Naive B cell (primary cell): Measurements from ENCODE around the gene INPP5F. TPM values are rescaled to one million over a fixed set of nuclear protein-coding genes. Genes with fewer than 3 reads are reported as not detected.
"Not testable (repeated sequence)": the region's sequence is repeated elsewhere in the genome, so short reads cannot be mapped to it uniquely, and the experiment has no call there.

Experiments
- ATAC-seq, 2 donors: fragments of 150-1000 bp; cut with Tn5 transposase; 2 replicates each; pipeline ENCODE4 v1.10.0; 2021; ENCODE audit warnings: low read depth in 2 of 2, mild to moderate bottlenecking in 2 of 2, moderate library complexity in 2 of 2
- DNase-seq: peaks from one replicate; pipeline ENCODE4 v3.0.0; 2022
- H3K27ac Mint-ChIP-seq, 6 donors: one replicate each; pipeline ENCODE4 v1.8.0; 2020 to 2022; ENCODE audit warnings: mild to moderate bottlenecking in 6 of 6, mixed read lengths in 6 of 6, moderate library complexity in 5 of 6, inconsistent platforms in 2 of 6
- H3K27me3 Mint-ChIP-seq, 3 donors: one replicate each; pipeline ENCODE4 v1.8.0; 2021 to 2022; ENCODE audit warnings: mixed read lengths in 3 of 3, mild to moderate bottlenecking in 1 of 3
- H3K36me3 Mint-ChIP-seq, 2 donors: one replicate each; pipeline ENCODE4 v1.8.0; 2020 to 2022; ENCODE audit warnings: mixed read lengths in 2 of 2, inconsistent platforms in 1 of 2, mild to moderate bottlenecking in 1 of 2
- H3K4me1 Mint-ChIP-seq, 3 donors: one replicate each; pipeline ENCODE4 v1.8.0; 2020 to 2022; ENCODE audit warnings: mixed read lengths in 3 of 3, inconsistent platforms in 1 of 3, mild to moderate bottlenecking in 1 of 3, moderate library complexity in 1 of 3
- H3K4me3 Mint-ChIP-seq, 8 donors: one replicate each; pipeline ENCODE4 v1.8.0; 2020 to 2022; ENCODE audit warnings: mild to moderate bottlenecking in 8 of 8, mixed read lengths in 8 of 8, moderate library complexity in 8 of 8, inconsistent platforms in 2 of 8
- H3K9me3 Mint-ChIP-seq, 7 donors: one replicate each; pipeline ENCODE4 v1.8.0; 2020 to 2022; ENCODE audit warnings: mixed read lengths in 7 of 7, mild to moderate bottlenecking in 5 of 7, inconsistent platforms in 2 of 7, moderate library complexity in 1 of 7
- polyA plus RNA-seq, 6 donors: library from polyadenylated mRNA; unstranded; fragments of 300-500 nt; fragmentation: Illumina TruSeq; gene quantifications; one replicate each; pipeline ENCODE4 v1.2.3, GENCODE V29; 2021; ENCODE audit warnings: low read depth in 6 of 6

INPP5F gene
- polyA plus RNA-seq, 6 donors from 2014 or later, result 13.0 to 27.1 (median 19.3) TPM

DNA sequence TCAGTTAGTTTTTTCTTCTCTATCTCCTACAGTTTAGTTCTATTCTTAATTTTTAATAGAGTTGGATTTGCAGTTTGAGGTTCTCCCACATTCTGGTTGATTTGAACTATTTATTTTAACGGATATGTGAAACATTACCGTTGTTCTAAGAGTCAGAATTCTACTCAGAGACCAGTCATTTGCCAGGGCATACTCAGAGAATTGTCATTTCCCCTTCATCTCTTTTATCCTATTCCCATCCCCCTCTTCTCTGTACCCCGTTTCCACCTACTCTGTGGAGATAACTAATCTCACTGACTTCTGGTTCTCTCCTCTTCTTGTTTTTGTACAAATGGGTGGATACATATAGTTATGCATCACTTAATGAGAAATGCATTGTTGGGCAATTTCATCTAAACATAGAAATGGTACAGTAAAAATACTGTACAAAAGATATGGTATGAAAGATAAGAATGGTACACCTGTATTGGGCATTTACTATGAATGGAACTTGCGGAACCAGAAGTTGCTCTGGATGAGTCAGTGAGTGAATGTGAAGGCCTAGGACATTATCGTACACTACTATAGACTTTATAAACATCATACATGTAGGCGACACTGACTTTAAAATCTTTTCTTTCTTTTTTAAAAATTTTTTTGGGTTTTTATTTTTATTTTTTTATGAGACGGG is 53.1 kb downstream of the INPP5F start:
- Mint-ChIP-seq H3K9me3 (peaks cover 0 to 2% (median 0%) of the 10 kb centered on the region in 7 donors), H3K36me3 (peaks cover 0 to 10% of the 10 kb centered on the region in 2 donors), H3K27ac (peak overlapping the region in 1 of 6 donors; percentile 14), H3K4me1 (peaks cover 11 to 44% (median 23%) of the 10 kb centered on the region in 3 donors), H3K27me3 (no peaks in the 10 kb centered on the region), H3K4me3 (no peak overlapping the region)
- DNase-seq (no peak), ATAC-seq (no peak)

DNA sequence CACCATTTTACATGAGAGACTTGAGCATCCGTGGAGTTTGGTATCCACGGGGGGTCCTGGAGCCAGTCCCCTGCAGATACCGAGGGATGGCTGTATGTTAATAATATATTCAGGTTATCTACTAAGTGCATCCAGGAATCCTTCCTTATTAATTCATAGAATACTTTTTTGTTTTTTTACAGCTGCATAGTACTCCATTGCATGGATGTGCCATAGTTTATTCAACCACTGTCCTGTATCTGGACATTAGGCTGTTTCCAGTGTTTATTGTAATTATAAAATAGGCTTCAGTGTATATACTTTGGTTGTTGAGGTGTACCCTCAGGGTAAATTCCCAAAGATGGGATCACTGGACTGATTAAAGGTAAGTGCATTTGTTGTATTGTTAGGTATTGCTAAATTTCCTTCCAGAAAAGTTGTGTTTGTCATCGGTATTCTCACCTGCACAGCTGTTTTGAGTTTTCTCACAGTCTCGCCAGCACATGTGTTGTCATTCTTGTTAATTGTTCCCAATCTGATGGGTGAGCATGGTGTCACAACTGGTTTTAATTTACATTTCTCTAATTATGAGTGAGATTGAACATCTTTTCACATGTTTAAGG is 55.1 kb downstream of the INPP5F start:
- peak overlapping the region in 3 of 6 donors; percentile 3 to 74 (median 30) for H3K27ac Mint-ChIP-seq
- H3K9me3 Mint-ChIP-seq, result peaks cover 0 to 2% (median 0%) of the 10 kb centered on the region in 7 donors
- ATAC-seq, result no peak
- no peak for DNase-seq
- H3K36me3 Mint-ChIP-seq, result peaks cover 0 to 10% of the 10 kb centered on the region in 2 donors
- H3K4me3 Mint-ChIP-seq, result no peak overlapping the region
- H3K4me1 Mint-ChIP-seq, result peaks cover 22 to 56% (median 40%) of the 10 kb centered on the region in 3 donors
- H3K27me3 Mint-ChIP-seq, result no peaks in the 10 kb centered on the region

DNA sequence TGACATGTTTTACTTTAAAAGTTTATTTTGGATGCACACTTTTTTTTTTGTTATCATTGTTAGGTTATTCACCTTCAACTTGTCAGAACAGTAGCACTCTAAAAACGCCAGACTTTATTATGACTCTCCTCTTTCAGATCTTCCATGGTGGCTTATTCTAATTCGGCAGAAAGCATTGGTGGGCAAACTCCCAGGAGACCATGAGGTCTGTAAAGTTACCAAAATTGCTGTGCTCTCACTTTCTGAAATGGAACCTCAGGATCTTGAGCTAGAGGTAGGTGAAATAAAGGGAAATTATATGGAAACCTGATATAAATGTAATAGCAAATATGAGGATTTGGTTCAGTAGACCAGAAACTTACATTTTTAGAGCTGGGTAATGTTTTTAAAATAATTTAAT is 55.6 kb downstream of the INPP5F start:
- peak overlapping the region in 3 of 6 donors; percentile 3 to 74 (median 30) for H3K27ac Mint-ChIP-seq
- ATAC-seq, result no peak
- H3K4me1 Mint-ChIP-seq, result peaks cover 22 to 60% (median 40%) of the 10 kb centered on the region in 3 donors
- H3K27me3 Mint-ChIP-seq, result no peaks in the 10 kb centered on the region
- H3K36me3 Mint-ChIP-seq, result peaks cover 0 to 10% of the 10 kb centered on the region in 2 donors
- H3K9me3 Mint-ChIP-seq, result peaks cover 0 to 2% (median 0%) of the 10 kb centered on the region in 7 donors
- no peak overlapping the region for H3K4me3 Mint-ChIP-seq
- DNase-seq, result no peak

DNA sequence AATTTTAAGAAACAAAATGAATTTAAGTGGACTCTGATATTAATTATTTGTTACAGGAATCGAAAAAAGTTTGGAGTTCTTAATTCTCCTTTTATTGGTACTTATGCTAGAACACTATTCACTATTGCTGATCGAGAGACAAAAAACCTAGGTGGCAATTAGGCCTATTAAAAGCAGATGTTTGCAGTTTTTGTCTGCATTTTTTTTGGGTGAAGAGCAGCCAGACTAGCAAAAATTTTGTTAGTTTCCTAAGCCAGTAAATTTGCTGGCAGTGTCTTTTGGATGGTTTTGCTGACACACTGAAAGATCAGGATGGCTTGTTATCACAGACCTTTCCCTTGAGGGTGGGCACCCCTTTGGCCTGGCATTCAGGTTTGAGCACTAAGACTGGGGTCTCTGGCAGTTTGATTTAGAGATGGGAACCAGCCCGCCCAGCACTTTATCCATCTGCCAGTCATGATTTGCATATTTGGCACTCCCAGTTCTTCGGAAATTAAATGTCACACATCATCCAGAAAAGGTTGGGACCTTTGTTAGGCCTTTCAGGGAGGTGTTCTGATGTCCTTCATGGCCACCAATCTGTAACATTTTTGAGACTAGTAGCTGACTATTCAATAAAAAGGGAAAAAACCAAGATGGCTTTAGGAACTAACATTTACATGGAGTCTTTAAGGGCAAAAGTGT is 57.3 kb downstream of the INPP5F start:
- peaks cover 30 to 76% (median 46%) of the 10 kb centered on the region in 3 donors for H3K4me1 Mint-ChIP-seq
- H3K9me3 Mint-ChIP-seq, result peaks cover 0 to 2% (median 0%) of the 10 kb centered on the region in 7 donors
- H3K27me3 Mint-ChIP-seq, result no peaks in the 10 kb centered on the region
- peak overlapping the region; percentile 57 to 91 (median 79) for H3K4me3 Mint-ChIP-seq
- DNase-seq (no peak), ATAC-seq (no peak)
- peak overlapping the region; percentile 58 to 97 (median 82) for H3K27ac Mint-ChIP-seq
- H3K36me3 Mint-ChIP-seq, result peaks cover 0 to 14% of the 10 kb centered on the region in 2 donors

DNA sequence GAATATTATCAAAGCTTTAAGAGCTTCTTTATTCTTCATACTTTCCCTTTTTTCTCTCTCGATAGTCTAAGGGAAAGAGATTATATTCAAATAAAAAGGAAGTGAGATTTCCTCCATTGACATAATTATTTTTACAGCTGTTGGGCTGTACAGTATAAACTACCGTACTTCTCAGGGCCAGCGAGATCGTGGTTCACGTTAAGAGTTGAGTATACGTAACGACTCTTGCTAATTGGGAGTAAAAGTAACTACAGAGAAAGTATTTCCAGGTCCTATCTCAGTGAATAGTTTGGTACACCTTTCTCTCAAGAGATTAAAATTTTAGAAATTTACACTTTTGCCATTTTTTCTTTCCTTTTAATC is 57.8 kb downstream of the INPP5F start:
- Mint-ChIP-seq H3K27ac (peak overlapping the region; percentile 58 to 97 (median 82)), H3K9me3 (peaks cover 0 to 2% (median 0%) of the 10 kb centered on the region in 7 donors), H3K36me3 (peaks cover 0 to 16% of the 10 kb centered on the region in 2 donors), H3K4me1 (peaks cover 31 to 74% (median 42%) of the 10 kb centered on the region in 3 donors), H3K4me3 (peak overlapping the region; percentile 57 to 91 (median 79)), H3K27me3 (no peaks in the 10 kb centered on the region)
- DNase-seq (peak; percentile 39), ATAC-seq (peak; percentile 82 to 86)

DNA sequence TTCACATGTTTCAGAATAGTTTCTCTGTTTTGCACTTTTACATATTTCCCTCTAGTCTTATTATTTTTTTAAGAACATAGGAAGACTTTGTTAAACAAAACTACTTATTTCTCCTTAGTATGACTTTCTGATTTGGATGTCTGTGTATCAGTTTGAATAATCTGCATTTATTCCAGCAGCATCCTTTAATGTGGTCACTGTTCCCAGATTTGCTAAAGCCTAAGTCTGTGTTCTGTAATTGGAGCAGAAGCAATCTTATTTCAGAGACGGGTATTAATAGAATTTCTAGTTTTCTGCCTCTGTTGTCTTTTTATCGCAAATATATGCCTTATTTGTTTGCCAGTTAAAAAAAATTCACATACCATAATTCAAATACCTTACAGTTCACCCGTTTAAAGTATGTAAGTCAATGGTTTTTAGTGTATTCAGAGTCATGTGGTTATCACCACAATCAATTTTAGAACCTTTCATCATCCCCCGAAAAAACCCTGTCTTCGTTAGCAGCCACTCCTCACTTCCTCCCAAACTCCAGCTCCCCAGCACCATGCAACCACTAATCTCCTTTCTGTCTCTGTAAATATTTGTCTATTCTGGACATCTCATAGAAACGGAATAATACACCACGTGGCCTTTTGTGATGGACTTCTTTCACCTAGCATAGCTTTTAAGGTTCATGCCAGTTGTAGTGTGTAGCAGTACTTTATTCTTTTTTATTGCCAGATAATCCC is 58.7 kb downstream of the INPP5F start:
- no peaks in the 10 kb centered on the region for H3K27me3 Mint-ChIP-seq
- H3K36me3 Mint-ChIP-seq, result peaks cover 0 to 16% of the 10 kb centered on the region in 2 donors
- peak overlapping the region in 5 of 6 donors; percentile 49 to 94 (median 74) for H3K27ac Mint-ChIP-seq
- DNase-seq, result peak; percentile 34
- ATAC-seq, result peak; percentile 69
- H3K4me1 Mint-ChIP-seq, result peaks cover 28 to 72% (median 39%) of the 10 kb centered on the region in 3 donors
- peak overlapping the region; percentile 13 to 87 (median 56) for H3K4me3 Mint-ChIP-seq
- H3K9me3 Mint-ChIP-seq, result peaks cover 0 to 2% (median 0%) of the 10 kb centered on the region in 7 donors

DNA sequence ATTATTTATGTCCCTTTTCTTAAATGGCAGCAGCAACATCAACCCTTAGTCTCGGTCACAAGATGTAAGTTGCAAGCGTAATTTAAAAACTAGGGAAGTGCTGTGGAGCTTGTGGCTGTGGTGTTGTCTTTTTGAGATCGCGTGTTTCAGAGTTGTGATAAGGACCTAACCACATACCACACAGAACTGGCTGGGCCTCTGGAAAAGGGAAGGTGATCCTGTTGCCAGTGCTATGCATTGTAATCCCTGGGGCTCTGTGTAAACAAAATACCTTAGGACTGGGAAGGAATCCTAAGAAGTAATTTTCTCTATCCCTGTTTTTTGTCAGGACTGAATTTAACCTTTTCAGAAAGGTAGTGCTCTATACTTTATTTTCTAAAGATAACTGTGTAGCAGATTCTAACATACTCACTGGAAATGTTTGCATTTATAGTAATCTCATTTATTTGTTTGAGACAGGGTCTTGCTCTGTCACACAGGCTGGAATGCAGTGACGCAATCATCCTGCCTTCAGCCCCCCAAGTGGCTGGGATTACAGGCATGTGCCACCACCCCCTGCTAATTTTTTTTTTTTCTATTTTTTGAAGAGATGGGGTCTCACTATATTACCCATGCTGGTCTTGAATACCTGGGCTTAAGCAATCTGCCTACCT is 60.4 kb downstream of the INPP5F start:
- peak overlapping the region in 1 of 8 donors; percentile 30 for H3K4me3 Mint-ChIP-seq
- H3K27me3 Mint-ChIP-seq, result no peaks in the 10 kb centered on the region
- peaks cover 3 to 13% of the 10 kb centered on the region in 2 donors for H3K36me3 Mint-ChIP-seq
- H3K27ac Mint-ChIP-seq, result peak overlapping the region in 3 of 6 donors; percentile 33 to 70 (median 39)
- H3K4me1 Mint-ChIP-seq, result peaks cover 32 to 76% (median 41%) of the 10 kb centered on the region in 3 donors
- ATAC-seq, result no peak
- peaks cover 0 to 1% (median 0%) of the 10 kb centered on the region in 7 donors for H3K9me3 Mint-ChIP-seq
- no peak for DNase-seq

DNA sequence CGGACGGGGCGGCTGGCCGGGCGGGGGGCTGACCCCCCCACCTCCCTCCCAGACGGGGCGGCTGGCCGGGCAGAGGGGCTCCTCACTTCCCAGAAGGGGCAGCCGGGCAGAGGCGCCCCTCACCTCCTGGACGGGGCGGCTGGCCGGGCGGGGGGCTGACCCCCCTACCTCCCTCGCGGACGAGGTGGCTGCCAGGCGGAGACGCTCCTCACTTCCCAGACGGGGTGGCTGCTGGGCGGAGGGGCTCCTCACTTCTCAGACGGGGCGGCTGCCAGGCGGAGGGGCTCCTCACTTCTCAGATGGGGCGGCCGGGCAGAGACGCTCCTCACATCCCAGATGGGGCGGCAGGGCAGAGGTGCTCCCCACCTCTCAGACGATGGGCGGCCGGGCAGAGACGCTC is 69.3 kb downstream of the INPP5F start:
- ATAC-seq, DNase-seq: not testable (repeated sequence)

DNA sequence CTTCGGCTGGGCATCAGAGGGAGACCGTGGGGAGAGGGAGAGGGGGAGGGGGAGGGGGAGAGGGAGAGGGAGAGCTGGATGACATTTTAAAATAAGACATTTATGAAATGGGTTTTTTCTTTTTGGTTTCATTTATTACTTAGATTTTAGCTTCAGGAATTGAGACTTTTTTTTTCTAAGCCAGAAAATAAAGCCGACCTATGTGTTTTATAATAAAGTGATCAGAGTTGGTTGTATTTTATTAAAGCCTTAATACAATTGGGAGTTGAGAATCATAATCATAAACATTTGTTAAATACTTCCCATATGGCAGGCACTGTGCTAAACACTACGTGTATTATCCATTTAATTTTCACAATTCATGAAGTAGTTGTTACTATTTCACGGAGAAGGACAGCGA is 70.2 kb downstream of the INPP5F start:
- Mint-ChIP-seq H3K27ac (no peak overlapping the region), H3K4me3 (no peak overlapping the region), H3K27me3 (no peaks in the 10 kb centered on the region), H3K9me3 (no peaks in the 10 kb centered on the region), H3K4me1 (peaks cover 0 to 3% (median 2%) of the 10 kb centered on the region in 3 donors), H3K36me3 (peaks cover 21% of the 10 kb centered on the region in 2 donors)
- no peak for DNase-seq
- no peak for ATAC-seq

More for the DNA sequence above, 69.3 kb downstream of the INPP5F start:
- H3K27me3 Mint-ChIP-seq, H3K9me3 Mint-ChIP-seq, H3K4me1 Mint-ChIP-seq, H3K4me3 Mint-ChIP-seq, H3K27ac Mint-ChIP-seq: not testable (repeated sequence)
- peaks cover 15 to 21% of the 10 kb centered on the region in 2 donors for H3K36me3 Mint-ChIP-seq

DNA sequence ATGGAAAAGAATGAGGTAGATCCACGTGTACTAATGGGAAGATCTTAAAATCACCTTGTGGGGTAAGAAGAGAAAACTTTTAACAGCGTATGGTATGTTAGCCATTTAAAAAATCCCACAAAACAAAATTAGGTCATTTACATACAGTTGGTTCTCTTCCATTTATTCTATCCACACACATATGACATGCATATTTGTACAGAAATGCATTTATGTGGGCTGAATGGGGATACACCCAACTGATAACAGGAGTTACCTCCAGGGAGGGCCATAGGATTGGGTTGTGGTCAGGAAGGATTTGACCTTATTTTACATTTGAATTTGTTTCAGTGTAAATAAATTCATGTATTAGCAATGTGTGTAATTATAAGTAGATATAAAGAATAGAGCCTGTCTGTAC is 75.3 kb downstream of the INPP5F start:
- Mint-ChIP-seq H3K27ac (peak overlapping the region in 1 of 6 donors; percentile 74), H3K4me1 (peaks cover 0 to 5% (median 5%) of the 10 kb centered on the region in 3 donors), H3K9me3 (no peaks in the 10 kb centered on the region), H3K27me3 (no peaks in the 10 kb centered on the region), H3K4me3 (no peak overlapping the region), H3K36me3 (peaks cover 10 to 22% of the 10 kb centered on the region in 2 donors)
- ATAC-seq, result no peak
- DNase-seq, result no peak

DNA sequence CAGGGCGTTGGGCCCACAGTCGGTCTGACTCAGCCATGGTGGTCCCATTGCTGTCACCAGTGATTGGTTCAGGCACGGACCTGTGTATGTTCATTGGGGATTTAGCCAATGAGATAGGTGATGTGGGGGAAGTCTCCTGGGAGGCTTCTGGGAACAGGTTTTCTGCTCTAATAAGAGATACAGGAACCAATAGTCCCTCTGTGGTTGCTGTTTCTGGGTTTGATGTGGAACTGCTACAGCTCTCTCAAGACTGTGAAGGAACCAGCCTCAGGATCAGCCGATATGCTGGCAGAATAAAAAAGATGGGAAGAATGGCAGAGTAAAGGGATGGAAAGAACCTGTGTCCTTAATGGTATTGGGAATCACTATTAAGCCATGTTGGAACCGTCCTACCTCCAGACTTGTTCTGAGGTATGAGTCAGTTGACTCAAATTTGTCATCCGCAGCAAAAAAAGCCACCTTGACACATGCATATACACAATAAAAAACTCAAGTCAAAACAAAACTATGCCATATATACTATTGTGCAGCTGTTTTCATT is 76.2 kb downstream of the INPP5F start:
- Mint-ChIP-seq H3K4me1 (peaks cover 0 to 5% (median 5%) of the 10 kb centered on the region in 3 donors), H3K27me3 (no peaks in the 10 kb centered on the region), H3K4me3 (peak overlapping the region in 1 of 8 donors; percentile 48), H3K36me3 (peaks cover 2 to 22% of the 10 kb centered on the region in 2 donors), H3K9me3 (no peaks in the 10 kb centered on the region), H3K27ac (peak overlapping the region in 1 of 6 donors; percentile 83)
- no peak for ATAC-seq
- no peak for DNase-seq

DNA sequence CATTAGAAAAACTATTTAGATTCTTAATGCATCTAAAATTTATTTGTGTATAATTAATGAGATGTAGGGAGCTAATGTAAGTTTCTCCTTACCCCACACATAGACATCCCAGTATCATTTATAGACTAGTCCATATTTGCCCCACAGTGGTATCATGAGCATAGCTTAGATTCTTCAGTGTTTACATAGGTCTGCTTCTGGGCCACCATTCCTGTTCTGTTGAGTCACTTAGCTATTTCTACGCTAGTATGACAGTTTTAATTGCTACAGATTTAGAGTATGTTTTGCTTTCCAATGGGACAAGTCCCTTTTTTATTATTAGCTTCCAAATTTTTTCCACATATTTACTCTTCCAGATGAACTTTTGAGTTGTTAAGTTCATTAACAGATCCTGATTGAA is 77.4 kb downstream of the INPP5F start:
- H3K36me3 Mint-ChIP-seq, result peaks cover 0 to 22% of the 10 kb centered on the region in 2 donors
- no peaks in the 10 kb centered on the region for H3K9me3 Mint-ChIP-seq
- DNase-seq (no peak), ATAC-seq (no peak)
- H3K27ac Mint-ChIP-seq, result no peak overlapping the region
- no peaks in the 10 kb centered on the region for H3K27me3 Mint-ChIP-seq
- H3K4me1 Mint-ChIP-seq, result peaks cover 0 to 9% (median 9%) of the 10 kb centered on the region in 3 donors
- no peak overlapping the region for H3K4me3 Mint-ChIP-seq
